Neural cell (in vitro differentiated cells): ENCODE results near the gene IDH1. TPM values are rescaled to one million over a fixed set of nuclear protein-coding genes. Genes with fewer than 3 reads are reported as not detected.

ENCODE experiments used
- H2AFZ ChIP-seq: fragments of 200-600, 300-800 bp; sonication (generic), shearing (Covaris generic); 2 replicates; pipeline ENCODE4 v1.6.0; 2014; ENCODE audit warnings: low read depth, mild to moderate bottlenecking, antibody characterized with exemption, low read length, moderate library complexity
- H3F3A ChIP-seq: fragments of 200-600 bp; shearing (Covaris generic); 2 replicates; pipeline ENCODE4 v1.6.1; 2016; ENCODE audit warnings: mild to moderate bottlenecking, moderate library complexity, mixed read lengths, antibody characterized with exemption, low read length; ENCODE audit not compliant: insufficient read depth, poor library complexity, severe bottlenecking
- H3K27ac ChIP-seq: fragments of 200-600, 300-800 bp; sonication (generic), shearing (Covaris generic); 2 replicates; pipeline ENCODE4 v1.5.1; 2014; ENCODE audit warnings: mild to moderate bottlenecking, low read length, moderate library complexity
- H3K27me3 ChIP-seq: fragments of 300-800, 200-600 bp; sonication (generic), shearing (Covaris generic); 2 replicates; pipeline ENCODE4 v1.6.0; 2014; ENCODE audit warnings: mild to moderate bottlenecking, low read depth, low read length, moderate library complexity; ENCODE audit not compliant: insufficient read depth
- H3K36me3 ChIP-seq: fragments of 300-800, 200-600 bp; sonication (generic), shearing (Covaris generic); 2 replicates; pipeline ENCODE4 v1.5.1; 2014; ENCODE audit warnings: mild to moderate bottlenecking, antibody characterized with exemption, low read length, moderate library complexity; ENCODE audit not compliant: insufficient read depth
- H3K4me2 ChIP-seq: fragments of 300-800, 200-600 bp; sonication (generic), shearing (Covaris generic); 2 replicates; pipeline ENCODE4 v1.6.0; 2014; ENCODE audit warnings: mild to moderate bottlenecking, low read length
- H3K4me3 ChIP-seq: fragments of 300-800, 200-600 bp; sonication (generic), shearing (Covaris generic); 2 replicates; pipeline ENCODE4 v1.5.1; 2014; ENCODE audit warnings: mild to moderate bottlenecking, low read length, moderate library complexity
- H3K79me2 ChIP-seq: fragments of 200-600 bp; shearing (Covaris generic); replicated peaks from 2 replicates; pipeline ENCODE4 v1.6.0; 2014; ENCODE audit warnings: mild to moderate bottlenecking, low read length, moderate library complexity; ENCODE audit not compliant: insufficient read depth
- H3K9ac ChIP-seq: fragments of 300-800, 200-600 bp; sonication (generic), shearing (Covaris generic); 2 replicates; pipeline ENCODE4 v1.6.1; 2016; ENCODE audit warnings: mild to moderate bottlenecking, low read length, mixed read lengths
- H3K9me2 ChIP-seq: fragments of 200-600 bp; shearing (Covaris generic); 2 replicates; pipeline ENCODE4 v1.6.1; 2016; ENCODE audit warnings: mild to moderate bottlenecking, low read length, mixed read lengths; ENCODE audit not compliant: insufficient read depth
- H3K9me3 ChIP-seq: fragments of 200-600, 300-800 bp; sonication (generic), shearing (Covaris generic); 2 replicates; pipeline ENCODE4 v1.6.1; 2016; ENCODE audit warnings: mild to moderate bottlenecking, mixed run types, low read length, moderate library complexity, mixed read lengths
- H4K20me1 ChIP-seq: fragments of 200-600 bp; shearing (Covaris generic); 2 replicates; pipeline ENCODE4 v1.6.1; 2016; ENCODE audit warnings: mild to moderate bottlenecking, mixed run types; ENCODE audit not compliant: insufficient read depth
- EP300 ChIP-seq: fragments of 450-650 bp; conservative IDR thresholded peaks from 2 replicates; pipeline ENCODE4 v1.6.1; 2014; ENCODE audit warnings: antibody characterized with exemption, mild to moderate bottlenecking, moderate library complexity; ENCODE audit not compliant: poor library complexity, severe bottlenecking
- EZH2 ChIP-seq: fragments of 200-600, 300-800 bp; shearing (Covaris generic), sonication (generic); IDR thresholded peaks from 2 replicates; pipeline ENCODE4 v1.6.1; 2014; ENCODE audit warnings: antibody characterized with exemption, low read length, borderline replicate concordance, mild to moderate bottlenecking; ENCODE audit not compliant: insufficient read depth, poor library complexity, severe bottlenecking
- MXI1 ChIP-seq: fragments of 450-650 bp; conservative IDR thresholded peaks from 2 replicates; pipeline ENCODE4 v1.6.1; 2014; ENCODE audit warnings: antibody characterized with exemption, mild to moderate bottlenecking; ENCODE audit not compliant: poor library complexity, severe bottlenecking
- POLR2AphosphoS5 ChIP-seq: IDR thresholded peaks from 2 replicates; pipeline ENCODE4 v1.6.1; 2012
- RAD21 ChIP-seq: fragments of 450-650 bp; conservative IDR thresholded peaks from 2 replicates; pipeline ENCODE4 v1.6.1; 2014; ENCODE audit warnings: antibody characterized with exemption, mild to moderate bottlenecking, moderate library complexity
- REST ChIP-seq: IDR thresholded peaks from 2 replicates; pipeline ENCODE4 v1.6.1; 2012; ENCODE audit warnings: borderline replicate concordance
- SMC3 ChIP-seq: fragments of 450-650 bp; conservative IDR thresholded peaks from 2 replicates; pipeline ENCODE4 v1.6.1; 2014; ENCODE audit warnings: antibody characterized with exemption, mild to moderate bottlenecking, moderate library complexity; ENCODE audit not compliant: poor library complexity
- TAF1 ChIP-seq: IDR thresholded peaks from 2 replicates; pipeline ENCODE4 v1.6.1; 2012; ENCODE audit warnings: low read depth
- polyA plus RNA-seq: library from polyadenylated mRNA; depleted of rRNA; stranded (reverse); fragments of >200 nt; gene quantifications from 2 replicates; pipeline ENCODE4 v1.2.3, GENCODE V29; 2014
- TF ChIP-seq, protein P1 (sequence below): fragments of 450-650 bp; IDR thresholded peaks from 2 replicates; pipeline ENCODE4 v1.5.1; 2014; ENCODE audit warnings: antibody characterized with exemption, mild to moderate bottlenecking, moderate library complexity; ENCODE audit not compliant: poor library complexity, severe bottlenecking

Gene IDH1
- polyA plus RNA-seq, 1 donor from 2014 or later = 354 TPM

- no peak for TF ChIP-seq MXI1
- TF ChIP-seq EP300 = no peak
- TF ChIP-seq SMC3 = no peak
- TF ChIP-seq TAF1 = no peak
Measured at GRCh38 chr2:208192611-208193236, 62.1 kb downstream of the IDH1 start (continued).

GRCh38 chr2:208189810-208190503 lies 64.9 kb downstream of the IDH1 start, which contains the start of gene C2orf80:
Gene C2orf80, minus strand, starts transcription at chr2:208190030. Its CDS starts 3,044 bp downstream, at chr2:208186986.
- Histone ChIP-seq H3K4me3 (peak within 1 kb of the TSS; percentile 67), H3K27ac (peak within 1 kb of the TSS; percentile 99), H3K4me2 (peak within 1 kb of the TSS; percentile 78), H4K20me1 (no peaks in the 10 kb centered on the region), H3K9me2 (no peaks in the 10 kb centered on the region), H3K9ac (peak within 1 kb of the TSS; percentile 87), H3K36me3 (no peaks in the 10 kb centered on the region), H3K27me3 (no peaks in the 10 kb centered on the region), H2AFZ (peak within 1 kb of the TSS; percentile 97), H3F3A (no peaks in the 10 kb centered on the region), H3K79me2 (peaks cover 3% of the 10 kb centered on the region), H3K9me3 (no peaks in the 10 kb centered on the region)
- TF ChIP-seq RAD21 = peak; percentile 8
- TF ChIP-seq, protein P1, sequence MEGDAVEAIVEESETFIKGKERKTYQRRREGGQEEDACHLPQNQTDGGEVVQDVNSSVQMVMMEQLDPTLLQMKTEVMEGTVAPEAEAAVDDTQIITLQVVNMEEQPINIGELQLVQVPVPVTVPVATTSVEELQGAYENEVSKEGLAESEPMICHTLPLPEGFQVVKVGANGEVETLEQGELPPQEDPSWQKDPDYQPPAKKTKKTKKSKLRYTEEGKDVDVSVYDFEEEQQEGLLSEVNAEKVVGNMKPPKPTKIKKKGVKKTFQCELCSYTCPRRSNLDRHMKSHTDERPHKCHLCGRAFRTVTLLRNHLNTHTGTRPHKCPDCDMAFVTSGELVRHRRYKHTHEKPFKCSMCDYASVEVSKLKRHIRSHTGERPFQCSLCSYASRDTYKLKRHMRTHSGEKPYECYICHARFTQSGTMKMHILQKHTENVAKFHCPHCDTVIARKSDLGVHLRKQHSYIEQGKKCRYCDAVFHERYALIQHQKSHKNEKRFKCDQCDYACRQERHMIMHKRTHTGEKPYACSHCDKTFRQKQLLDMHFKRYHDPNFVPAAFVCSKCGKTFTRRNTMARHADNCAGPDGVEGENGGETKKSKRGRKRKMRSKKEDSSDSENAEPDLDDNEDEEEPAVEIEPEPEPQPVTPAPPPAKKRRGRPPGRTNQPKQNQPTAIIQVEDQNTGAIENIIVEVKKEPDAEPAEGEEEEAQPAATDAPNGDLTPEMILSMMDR = no peak
- TF ChIP-seq REST = peak; percentile 89
- peak; percentile 52 for TF ChIP-seq EP300
- no peak for TF ChIP-seq TAF1
- TF ChIP-seq EZH2 = no peak
- peak; percentile 14 for TF ChIP-seq SMC3
- TF ChIP-seq POLR2AphosphoS5 = peak; percentile 88
- TF ChIP-seq MXI1 = peak; percentile 88
